CD4-positive, alpha-beta T cell treated with Interleukin-15 for 4 hours (primary cell): ENCODE results near the gene PRKG1.

Experiments
- DNase-seq: peaks from one replicate; pipeline ENCODE4 v3.0.0-alpha.2; 2020; ENCODE audit warnings: low spot score

PRKG1 gene

GRCh38 chr10:51760864-51761640 is 686.8 kb downstream of the PRKG1 start:
- DNase-seq, result no peak

- DNase-seq, result no peak
These were observed 689.5 kb downstream of the PRKG1 start for GRCh38 chr10:51763746-51764145.

DNA sequence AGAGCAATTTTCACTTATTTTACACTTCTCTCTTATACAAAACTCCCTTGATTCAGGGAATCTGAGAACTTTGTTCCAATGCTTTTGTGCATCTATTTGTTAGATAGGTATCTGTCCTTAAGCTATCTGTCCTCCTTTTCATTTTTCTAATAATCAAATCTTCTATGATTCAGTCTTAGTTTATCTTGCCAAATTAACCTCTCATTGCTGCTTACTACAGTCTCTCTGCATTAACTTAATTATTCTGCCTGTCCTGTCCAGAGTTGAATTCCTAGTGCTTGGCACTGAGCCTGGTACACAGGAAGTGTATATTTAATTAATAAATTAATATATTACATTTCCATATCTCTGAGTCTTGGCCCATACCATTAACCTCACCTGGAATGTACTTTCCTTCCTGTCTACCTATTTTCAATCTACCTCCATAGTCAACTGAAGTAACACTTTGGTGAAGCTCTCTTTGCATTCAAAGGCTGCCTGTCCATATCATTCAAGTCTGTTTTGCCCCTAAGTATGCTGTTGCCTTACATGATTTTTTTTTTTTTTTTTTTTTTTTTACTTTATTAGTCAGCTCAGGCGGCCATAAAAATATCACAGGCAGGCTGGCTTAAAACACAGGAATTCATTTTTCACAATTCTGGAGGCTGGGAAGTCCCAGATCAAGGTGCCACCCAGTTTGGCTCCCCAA is 691.1 kb downstream of the PRKG1 start:
- DNase-seq, result no peak

- no peak for DNase-seq
These were observed 692.3 kb downstream of the PRKG1 start for GRCh38 chr10:51766423-51767102.

- DNase-seq, result no peak
These were observed 692.9 kb downstream of the PRKG1 start for GRCh38 chr10:51767103-51767763.

DNA sequence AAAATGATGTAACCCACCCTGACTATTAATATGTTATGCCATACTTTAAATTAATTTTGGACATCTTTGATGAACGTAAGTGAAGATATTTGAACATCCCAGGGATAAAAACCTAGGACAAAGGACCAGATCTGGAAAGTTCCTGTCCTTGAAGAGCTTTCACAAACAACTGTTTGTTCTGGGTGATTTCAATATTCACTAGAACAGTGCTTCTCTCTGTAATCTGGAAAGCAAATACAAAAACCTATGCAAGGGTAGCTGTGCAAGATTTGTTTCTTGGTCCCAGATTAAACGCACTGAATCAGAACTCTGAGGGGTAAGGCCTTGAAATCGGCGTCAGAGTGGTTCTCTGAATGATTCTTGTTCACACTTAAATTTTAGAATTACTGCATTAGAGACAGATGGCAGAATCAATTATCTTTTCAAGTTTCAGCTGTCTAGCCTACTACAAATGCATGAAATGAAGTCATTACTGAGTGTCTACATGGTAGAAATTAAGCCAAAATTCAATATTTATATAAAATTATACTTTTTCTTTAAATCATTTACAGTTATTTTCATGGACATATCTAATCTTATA is 694.7 kb downstream of the PRKG1 start:
- no peak for DNase-seq

GRCh38 chr10:51770709-51771108 is 696.4 kb downstream of the PRKG1 start:
- no peak for DNase-seq

DNA sequence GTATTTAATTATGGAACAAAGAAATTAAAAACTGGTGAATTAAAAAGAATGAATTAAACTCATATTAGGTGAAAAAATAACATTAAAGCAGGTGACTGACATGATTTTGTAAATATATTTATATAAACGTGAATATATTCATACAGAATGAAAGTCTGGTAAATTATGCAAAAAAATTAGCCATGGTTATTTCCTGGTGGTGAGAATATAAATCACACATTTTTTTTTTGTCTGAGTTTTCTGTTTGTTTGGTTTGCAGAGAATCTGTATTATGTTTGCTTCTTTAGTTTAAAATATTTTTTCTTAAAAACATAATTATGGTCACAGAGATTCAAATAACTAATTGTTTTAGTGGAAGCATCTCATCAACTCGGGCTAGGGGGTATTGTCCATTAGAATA is 698.1 kb downstream of the PRKG1 start:
- no peak for DNase-seq

- DNase-seq, result no peak
These were observed 699.4 kb downstream of the PRKG1 start for GRCh38 chr10:51773681-51774080.

GRCh38 chr10:51783941-51784340 is 709.7 kb downstream of the PRKG1 start:
- DNase-seq, result no peak

DNA sequence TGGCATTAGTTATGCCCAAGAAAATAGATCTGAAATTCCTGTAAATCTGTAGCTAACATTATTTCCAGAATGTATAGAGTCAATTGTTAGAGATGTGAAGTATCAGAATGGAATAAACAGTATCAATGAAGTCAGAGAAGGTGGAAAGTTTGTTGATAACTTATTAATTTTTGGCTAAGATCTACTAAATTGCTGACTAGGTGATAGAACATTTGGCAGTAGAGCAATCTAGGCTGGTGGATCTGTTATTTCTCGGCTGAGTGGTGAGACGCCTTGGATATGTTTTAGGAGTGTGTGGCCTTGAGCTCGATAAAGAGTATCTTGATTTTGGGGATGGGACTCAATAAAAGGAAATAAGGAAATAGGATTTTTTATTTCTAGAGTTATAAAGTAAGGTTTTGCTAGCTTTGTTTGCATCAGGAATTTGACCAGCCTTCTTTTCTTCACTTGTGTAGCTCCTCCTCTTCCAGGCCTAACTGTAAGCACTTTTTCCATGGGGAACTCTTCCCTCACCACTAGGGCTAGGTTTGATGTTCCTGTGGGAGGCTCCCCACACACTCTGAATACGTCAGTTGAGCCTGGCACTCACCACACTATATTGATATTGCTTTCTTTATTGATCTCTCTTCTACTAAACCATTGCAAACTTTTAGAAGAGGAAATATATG is 711.9 kb downstream of the PRKG1 start:
- DNase-seq, result no peak

- no peak for DNase-seq
These were observed 712.4 kb downstream of the PRKG1 start for GRCh38 chr10:51786684-51787035.

GRCh38 chr10:51788273-51788672 is 714.0 kb downstream of the PRKG1 start:
- no peak for DNase-seq

GRCh38 chr10:51789118-51789517 is 714.8 kb downstream of the PRKG1 start:
- DNase-seq, result no peak

DNA sequence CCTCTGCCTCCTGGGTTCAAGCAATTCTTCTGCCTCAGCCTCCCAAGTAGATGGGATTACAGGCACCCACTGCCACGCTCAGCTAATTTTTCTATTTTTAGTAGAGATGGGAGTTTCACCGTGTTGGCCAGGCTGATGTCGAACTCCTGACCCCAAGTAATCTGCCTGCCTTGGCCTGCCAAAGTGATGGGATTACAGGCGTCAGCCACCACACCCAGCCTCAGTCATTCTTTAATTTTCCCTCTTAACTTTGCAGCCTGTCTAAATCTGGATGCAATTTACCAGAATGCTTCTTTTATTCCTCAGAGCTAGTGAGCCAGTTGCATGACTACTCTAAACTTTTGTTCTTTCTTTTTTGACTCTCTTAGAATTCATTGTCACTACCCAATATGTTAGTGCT is 715.6 kb downstream of the PRKG1 start:
- no peak for DNase-seq

DNA sequence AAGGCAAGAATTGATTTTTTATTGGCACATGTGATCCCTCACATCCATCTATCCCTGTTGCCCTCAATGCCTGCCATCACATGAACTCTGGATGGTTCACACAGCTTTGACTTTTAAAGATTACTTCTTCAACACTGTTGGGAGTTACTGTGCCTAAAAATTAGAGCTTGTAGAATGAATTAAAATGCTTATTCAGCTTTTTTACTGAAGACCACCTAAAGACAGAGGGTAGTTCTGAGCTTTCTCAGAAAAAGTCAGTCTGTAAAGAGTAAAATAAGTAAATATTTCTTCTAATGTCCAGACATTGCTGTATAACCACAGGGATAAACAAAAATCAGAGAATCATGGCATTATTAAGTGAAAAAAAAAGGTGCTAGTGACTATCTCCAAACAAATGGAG is 718.4 kb downstream of the PRKG1 start:
- DNase-seq, result no peak

- no peak for DNase-seq
These were observed 725.8 kb downstream of the PRKG1 start for GRCh38 chr10:51800121-51800520.

DNA sequence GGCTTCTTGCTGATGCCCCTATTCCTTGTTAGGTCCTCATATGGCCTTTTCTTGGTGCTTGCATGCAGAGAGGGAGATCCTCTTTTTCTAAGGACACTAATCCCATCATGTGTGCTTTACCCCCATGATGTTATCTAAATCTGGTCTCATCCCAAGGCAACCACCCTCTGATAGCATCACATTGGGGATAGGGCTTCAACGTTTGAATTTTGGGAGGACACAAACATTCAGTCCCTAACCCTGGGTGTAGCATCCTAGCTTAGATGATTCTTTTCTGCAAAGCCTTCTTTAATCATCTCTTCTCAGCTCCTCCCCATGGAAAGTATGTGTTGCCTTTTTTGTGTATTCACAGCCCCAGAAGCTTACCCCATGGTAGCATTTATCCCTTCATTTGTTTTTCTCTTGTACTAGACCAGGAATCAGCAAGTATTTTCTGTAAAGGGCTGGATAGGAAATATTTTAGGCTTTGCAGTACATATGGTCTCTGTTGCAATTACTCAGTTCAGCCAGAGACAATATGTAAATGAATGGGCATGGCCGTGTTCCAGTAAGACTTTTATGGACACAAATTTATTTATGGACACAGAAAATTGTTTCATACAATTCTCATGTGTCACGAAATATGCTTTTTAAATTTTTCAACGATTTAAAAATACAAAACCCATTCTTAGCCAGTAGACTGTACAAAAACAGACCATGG is 726.6 kb downstream of the PRKG1 start:
- DNase-seq, result no peak

DNA sequence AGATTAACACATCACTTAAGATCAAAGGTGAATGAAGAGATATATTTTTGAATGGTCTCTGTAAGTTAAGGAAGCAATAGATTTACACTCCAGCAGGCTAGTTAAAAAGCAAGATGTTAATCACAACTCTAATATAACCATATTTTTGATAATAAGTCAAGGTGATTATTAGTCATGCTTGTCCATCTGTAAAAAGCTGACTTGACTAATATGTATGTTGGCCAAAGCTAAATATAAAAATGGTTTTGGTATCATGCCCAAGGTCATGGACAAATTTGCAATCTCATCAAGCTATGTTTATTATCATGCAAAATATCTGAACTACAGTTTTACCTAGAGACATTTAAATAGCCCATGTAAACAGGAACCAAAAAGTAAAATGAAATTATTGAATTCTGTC is 727.7 kb downstream of the PRKG1 start:
- no peak for DNase-seq

- DNase-seq, result no peak
These were observed 730.6 kb downstream of the PRKG1 start for GRCh38 chr10:51804866-51805265.
